GM21367 (cell line): Measurements from ENCODE around the gene RTN4.
"Not testable (repeated sequence)": the region's sequence is repeated elsewhere in the genome, so short reads cannot be mapped to it uniquely, and the experiment has no call there.

Experiments
- ATAC-seq: cut with Tn5 transposase; IDR thresholded peaks from one replicate; pipeline ENCODE4 v1.9.1; 2021; ENCODE audit not compliant: unreplicated experiment

The RTN4 gene, protein sequence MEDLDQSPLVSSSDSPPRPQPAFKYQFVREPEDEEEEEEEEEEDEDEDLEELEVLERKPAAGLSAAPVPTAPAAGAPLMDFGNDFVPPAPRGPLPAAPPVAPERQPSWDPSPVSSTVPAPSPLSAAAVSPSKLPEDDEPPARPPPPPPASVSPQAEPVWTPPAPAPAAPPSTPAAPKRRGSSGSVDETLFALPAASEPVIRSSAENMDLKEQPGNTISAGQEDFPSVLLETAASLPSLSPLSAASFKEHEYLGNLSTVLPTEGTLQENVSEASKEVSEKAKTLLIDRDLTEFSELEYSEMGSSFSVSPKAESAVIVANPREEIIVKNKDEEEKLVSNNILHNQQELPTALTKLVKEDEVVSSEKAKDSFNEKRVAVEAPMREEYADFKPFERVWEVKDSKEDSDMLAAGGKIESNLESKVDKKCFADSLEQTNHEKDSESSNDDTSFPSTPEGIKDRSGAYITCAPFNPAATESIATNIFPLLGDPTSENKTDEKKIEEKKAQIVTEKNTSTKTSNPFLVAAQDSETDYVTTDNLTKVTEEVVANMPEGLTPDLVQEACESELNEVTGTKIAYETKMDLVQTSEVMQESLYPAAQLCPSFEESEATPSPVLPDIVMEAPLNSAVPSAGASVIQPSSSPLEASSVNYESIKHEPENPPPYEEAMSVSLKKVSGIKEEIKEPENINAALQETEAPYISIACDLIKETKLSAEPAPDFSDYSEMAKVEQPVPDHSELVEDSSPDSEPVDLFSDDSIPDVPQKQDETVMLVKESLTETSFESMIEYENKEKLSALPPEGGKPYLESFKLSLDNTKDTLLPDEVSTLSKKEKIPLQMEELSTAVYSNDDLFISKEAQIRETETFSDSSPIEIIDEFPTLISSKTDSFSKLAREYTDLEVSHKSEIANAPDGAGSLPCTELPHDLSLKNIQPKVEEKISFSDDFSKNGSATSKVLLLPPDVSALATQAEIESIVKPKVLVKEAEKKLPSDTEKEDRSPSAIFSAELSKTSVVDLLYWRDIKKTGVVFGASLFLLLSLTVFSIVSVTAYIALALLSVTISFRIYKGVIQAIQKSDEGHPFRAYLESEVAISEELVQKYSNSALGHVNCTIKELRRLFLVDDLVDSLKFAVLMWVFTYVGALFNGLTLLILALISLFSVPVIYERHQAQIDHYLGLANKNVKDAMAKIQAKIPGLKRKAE

DNA sequence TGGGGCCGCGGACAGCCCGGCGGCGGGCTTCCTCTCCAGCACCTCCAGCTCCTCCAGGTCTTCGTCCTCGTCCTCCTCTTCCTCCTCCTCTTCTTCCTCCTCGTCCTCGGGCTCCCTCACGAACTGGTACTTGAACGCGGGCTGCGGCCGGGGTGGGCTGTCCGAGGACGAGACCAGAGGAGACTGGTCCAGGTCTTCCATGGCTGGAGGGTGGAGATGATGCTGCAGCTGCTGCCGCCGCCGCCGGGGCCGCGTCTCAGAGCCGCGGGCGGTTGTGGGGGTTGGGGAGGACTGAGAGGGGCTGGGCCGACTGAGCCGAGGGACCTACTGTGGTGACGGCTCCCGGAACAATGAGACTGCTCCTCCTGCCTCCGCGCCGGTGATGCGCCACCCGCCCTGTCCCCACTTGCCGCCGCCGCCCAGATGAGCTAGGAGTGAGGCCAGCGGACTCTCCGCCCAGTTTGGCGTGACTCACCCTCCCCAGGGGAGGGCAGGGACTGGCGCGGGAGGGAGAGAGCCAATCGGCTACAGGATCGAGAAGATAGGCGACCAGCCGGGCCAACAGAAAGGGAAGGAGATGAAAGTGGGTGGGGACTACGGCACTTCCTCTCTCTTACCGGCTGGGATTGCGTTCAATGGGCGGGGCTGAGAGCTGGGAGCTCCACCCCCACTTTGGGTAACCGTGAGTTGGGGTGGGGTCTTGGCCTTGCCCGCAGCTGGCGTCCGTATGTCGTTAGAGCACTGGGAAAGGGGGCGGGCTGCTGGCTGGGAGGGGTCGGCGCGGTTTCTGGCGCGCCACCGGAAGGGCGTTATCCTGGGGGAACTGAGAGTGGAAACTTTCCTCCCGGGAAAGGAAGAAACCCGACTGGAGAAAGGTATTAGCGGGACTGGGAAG lies at the start of gene RTN4:
TSS of gene RTN4 (minus strand) at position 352 of the 895 bp plus-strand sequence. CDS start at position 201, 151 bp downstream.
- ATAC-seq, result peak; percentile 84

DNA sequence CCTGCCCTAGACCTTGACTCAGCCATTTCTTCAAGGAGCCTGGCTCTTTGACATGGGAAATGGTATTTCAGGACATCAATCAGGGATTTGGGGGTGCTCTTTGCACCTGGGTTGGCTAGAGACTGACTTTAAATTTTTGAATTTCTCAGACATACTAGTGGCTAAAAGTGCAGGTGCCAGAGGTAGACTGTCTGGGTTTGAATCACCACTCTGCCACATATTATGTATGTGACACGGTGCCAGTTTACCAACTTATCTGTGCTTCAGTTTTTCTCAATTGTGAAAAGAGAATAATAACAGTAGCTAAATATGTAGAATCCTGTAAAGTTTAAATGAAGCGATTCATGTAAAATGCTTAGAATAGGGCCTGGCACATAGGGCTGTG lies 49.2 kb upstream of the RTN4 start:
- no peak for ATAC-seq

- no peak for ATAC-seq
These were observed 47.5 kb upstream of the RTN4 start for GRCh38 chr2:55097461-55098410.

DNA sequence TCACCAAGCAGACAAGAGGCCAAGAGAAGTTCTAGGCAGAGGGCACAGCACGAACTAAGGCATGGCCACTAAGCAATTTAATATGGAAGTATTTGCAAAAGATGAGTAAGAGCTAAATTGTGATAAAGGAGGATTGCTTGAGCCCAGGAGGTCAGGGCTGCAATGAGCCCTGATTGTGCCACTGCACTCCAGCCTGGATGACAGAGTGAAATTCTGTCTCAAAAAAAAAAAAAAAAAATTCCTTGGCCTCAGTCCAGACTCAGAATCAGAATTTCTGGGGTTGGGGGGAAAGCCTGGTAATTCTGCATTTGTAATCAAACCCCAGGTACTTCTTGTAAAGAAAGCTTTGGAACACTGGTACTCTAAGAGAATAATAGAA lies 46.8 kb upstream of the RTN4 start:
- ATAC-seq, result no peak

GRCh38 chr2:55096586-55096985 lies 46.3 kb upstream of the RTN4 start:
- no peak for ATAC-seq

- no peak for ATAC-seq
These were observed 43.1 kb upstream of the RTN4 start for GRCh38 chr2:55093381-55093780.

DNA sequence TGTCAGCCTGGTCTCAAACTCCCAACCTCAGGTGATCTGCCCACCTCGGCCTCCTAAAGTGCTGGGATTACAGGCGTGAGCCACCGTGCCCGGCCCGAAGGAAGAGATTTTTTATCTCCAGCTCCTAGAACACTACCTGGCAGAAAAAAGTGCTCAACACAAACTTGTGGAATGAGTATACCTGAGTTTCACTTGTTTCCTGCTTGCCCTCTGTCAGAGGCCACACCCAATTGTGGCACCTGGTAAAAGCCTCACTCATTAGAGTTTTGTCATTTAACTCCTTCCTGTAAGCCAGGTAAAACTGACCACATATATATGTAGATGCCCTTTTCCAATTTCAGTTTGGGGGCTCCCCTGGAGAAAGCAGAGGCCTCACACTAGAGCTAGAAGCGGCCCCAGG lies 42.2 kb upstream of the RTN4 start:
- ATAC-seq, result no peak

GRCh38 chr2:55091681-55092080 lies 41.4 kb upstream of the RTN4 start:
- not testable (repeated sequence) for ATAC-seq

- ATAC-seq, result no peak
These were observed 40.5 kb upstream of the RTN4 start for GRCh38 chr2:55090702-55091101.

DNA sequence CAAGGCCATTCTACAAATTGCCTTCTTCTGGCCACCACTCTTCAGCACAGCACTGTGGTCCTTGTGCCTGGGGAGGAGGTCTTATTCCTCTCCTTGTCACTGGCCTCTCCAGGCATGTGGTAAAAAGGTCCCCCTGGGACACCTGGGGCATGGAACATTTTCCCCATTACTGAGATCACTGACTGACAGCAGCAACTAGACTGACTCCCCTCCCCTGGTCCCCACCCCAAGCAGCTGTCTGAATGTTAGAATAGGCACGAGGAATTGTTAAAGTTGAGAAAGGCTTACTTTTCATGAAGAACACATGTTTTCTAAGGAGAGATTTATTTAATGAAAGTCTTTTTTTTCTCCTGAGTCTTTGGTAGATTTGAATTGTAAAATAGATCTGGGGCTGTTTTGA lies 39.5 kb upstream of the RTN4 start:
- ATAC-seq, result no peak

DNA sequence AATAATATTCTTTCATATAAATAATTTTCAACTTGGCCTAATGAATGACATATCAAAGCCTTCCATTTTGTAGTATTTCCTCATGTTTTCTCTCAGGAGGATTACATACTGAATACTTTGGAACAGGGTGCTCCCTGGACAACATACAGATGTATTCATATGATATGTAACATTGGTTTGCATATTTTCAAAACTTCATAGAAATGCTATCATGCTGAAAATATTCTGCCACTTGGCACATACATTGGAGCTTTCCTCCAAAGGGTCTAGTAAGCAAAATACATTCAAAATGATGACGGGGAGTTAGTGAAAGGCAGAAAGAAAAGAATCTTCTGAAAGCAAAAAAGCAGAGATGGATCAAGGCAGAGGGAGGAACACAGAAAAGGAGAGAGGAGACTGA lies 38.1 kb upstream of the RTN4 start:
- no peak for ATAC-seq

GRCh38 chr2:55087936-55088335 lies 37.7 kb upstream of the RTN4 start:
- no peak for ATAC-seq

DNA sequence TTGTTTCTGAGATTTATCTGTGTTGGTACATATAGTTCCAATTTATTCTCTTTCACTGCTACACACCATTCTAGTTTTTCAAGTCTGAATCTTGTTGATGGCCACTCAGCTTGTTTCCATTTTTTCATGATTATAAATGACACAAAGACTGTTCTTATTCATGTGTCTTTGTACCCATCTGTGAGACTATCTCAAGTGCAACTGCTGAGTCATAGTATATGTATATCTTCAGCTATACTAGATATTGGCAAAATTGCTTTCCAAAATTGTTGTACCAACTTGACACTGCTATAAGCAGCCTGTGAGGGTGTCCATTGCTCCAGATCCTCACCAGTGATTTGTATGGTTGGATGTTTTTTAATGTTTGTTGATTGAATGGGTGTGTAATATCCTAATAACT lies 37.2 kb upstream of the RTN4 start:
- no peak for ATAC-seq

GRCh38 chr2:55085113-55086040 lies 35.1 kb upstream of the RTN4 start:
- no peak for ATAC-seq

- no peak for ATAC-seq
These were observed 34.4 kb upstream of the RTN4 start for GRCh38 chr2:55084641-55085040.

- ATAC-seq, result no peak
These were observed 30.0 kb upstream of the RTN4 start for GRCh38 chr2:55080204-55080738.

GRCh38 chr2:55078956-55079355 lies 28.7 kb upstream of the RTN4 start:
- no peak for ATAC-seq

- no peak for ATAC-seq
These were observed 26.5 kb upstream of the RTN4 start for GRCh38 chr2:55076721-55077120.
